Activated naive CD4-positive, alpha-beta T cell (primary cell): Measurements from ENCODE around the gene PLXNA4.

Experiments used
- DNase-seq, 4 experiments: peaks; one replicate each; lab custom pipeline; 2025; lab: John Stamatoyannopoulos, UW

Gene PLXNA4

GRCh38 chr7:132564849-132565248 is 11.4 kb downstream of the PLXNA4 start:
- no peak for DNase-seq

GRCh38 chr7:132564090-132564489 is 12.2 kb downstream of the PLXNA4 start:
- DNase-seq, result no peak

GRCh38 chr7:132562690-132563089 is 13.6 kb downstream of the PLXNA4 start:
- DNase-seq, result no peak

- DNase-seq, result no peak
Measured at GRCh38 chr7:132561763-132562162, 14.5 kb downstream of the PLXNA4 start.

DNA sequence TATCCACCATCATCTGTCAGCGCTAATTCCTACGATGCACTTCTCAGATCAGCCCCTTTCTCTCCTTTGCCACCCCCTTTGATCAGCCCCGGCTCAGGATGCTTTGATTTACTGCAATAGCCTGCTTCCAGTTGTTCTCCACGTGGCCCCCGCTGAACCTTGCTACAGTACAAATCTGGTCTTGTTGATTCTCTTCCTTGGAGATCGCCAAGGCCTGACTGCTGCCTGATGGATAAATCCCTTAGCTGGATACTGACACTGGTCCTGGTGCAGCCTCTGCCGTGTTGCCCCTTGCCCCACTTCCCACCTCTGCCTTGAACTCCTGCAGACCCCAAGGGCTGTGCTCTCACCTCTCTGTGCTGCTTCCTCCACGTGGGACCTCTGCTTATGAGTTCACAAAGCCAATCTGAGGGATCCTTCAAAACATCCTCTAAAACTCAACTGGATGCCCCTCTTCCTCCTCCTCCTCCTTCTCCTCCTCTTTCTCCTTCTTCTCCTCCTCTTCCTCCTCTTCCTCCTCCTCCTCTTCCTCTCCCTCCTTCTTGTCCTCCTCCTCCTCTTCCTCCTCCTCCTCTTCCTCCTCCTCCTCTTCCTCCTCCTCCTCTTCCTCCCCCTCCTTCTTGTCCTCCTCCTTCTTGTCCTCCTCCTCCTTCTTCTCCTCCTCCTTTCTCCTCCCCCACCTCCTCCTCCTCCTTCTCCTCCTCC is 15.3 kb downstream of the PLXNA4 start:
- no peak for DNase-seq

DNA sequence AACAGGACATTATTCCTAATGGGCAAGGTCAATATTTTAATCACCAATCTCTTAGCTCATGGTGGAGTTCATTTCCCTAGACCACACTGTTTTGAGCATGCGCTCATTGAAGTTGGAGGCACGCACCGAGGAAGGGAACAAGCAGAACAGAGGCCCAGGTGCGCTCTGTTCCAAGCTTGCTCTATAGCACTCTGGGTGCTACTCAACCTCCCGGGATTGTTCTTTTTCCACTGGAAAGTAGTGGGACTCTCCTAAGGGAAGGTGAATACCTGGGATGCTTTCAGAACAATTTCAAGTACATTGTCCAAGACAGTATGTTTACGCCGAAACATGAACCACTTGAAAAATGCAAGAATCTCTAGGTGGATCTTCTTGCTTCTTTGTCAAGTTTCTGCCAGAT is 16.2 kb downstream of the PLXNA4 start:
- DNase-seq, result no peak

DNA sequence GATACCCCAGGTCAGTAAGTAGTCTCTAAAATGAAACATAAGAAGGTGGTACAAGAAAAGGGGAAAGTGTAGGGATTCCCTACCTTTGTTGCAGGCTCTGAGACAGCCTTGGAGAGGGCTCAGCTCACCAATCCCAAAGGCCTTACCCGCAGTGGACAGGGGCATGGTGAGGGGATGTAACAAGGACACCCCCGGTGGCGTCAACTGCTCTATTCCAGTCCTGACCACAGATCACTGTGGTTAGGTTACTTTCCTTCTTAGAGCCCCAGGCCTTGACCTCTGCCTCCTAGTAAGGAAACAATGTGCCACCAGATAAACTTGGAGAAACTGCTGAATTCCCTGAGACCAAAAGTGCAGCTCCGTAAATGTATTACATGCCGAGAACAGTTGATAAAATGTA is 17.5 kb downstream of the PLXNA4 start:
- DNase-seq, result no peak

GRCh38 chr7:132557489-132558044 is 18.7 kb downstream of the PLXNA4 start:
- no peak for DNase-seq

DNA sequence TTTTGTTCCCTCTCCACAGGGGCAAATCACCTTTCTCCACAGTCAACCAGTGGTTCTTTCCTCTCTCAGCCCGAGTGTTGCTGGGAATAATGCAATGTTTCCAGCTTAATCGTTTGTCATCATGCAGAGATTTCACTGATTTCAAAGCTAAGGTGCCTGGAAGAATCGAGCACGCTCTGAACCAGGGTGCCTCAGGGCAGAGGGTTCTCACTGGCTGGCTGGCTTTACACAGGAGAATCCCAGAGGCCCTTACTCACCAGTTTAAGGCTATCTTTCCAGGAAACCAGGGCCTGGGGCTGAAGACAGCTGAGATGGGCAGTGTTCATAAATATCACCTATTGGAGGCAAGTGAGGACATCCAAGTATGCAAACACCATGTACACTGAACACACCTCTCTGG is 21.8 kb downstream of the PLXNA4 start:
- DNase-seq, result no peak

DNA sequence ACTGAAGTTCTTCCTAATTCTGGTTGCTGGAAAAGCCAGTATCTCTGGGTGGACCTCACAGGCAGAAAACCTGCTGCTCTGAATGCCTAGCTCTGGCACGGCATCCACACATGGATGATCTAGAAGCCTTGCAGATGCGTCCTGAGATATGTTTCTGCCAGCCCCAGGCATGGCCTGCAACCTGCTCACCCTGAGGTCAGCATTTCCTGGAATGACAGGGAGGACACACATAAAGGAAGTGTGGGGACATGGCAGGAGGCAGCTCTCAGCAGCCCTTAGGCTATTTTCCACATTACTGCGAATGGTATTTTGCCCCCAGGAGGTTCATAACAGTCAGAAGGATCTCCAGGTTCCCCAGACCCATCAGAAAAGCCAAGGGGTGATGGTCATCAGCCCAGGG is 23.2 kb downstream of the PLXNA4 start:
- no peak for DNase-seq

DNA sequence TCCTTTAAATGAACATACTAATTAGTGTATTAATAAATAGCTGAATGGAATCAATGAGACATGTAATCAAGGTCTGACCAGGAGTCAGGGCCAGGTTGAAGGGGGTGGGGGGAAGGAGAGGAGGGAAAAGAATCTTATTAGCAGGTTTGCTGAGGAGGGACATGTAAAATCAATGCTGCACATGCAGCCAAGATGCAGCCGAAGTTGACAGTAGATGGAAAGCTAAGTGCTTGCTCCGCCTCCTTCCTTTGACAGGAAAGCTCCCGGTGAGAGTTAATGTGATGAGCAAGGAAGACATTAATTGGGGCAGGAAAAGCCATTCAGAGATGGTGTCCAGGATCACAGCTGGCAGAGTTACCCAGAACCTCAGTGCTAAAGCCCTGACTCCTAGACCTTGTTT is 24.4 kb downstream of the PLXNA4 start:
- DNase-seq, result no peak

- DNase-seq, result no peak
Measured at GRCh38 chr7:132551439-132551838, 24.8 kb downstream of the PLXNA4 start.

DNA sequence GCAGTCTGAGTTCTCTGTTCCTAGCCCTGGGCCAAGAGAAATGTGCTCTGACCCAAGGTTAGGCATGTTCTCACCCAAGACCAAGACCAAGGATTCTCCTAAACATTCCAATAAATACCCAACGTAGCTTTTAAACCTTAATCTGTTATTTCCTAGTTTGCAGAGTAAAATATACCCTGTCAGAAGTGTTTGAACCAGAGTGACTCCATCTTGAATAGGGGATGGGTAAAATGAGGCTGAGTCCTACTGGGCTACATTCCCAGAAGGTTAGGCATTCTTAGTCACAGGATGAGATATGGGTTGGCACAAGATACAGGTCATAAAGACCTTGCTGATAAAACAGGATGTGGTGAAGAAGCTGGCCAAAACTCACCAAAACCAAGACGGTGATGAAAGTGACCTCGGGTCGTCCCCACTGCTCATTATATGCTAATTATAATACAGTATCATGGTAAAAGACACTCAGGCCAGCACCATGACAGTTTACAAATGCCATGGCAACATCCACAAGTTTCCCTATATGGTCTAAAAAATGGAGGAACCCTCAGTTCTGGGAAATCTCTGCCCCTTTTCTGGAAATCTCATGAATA is 27.7 kb downstream of the PLXNA4 start:
- no peak for DNase-seq

- no peak for DNase-seq
Measured at GRCh38 chr7:132547821-132548220, 28.4 kb downstream of the PLXNA4 start.

GRCh38 chr7:132546366-132547127 is 29.7 kb downstream of the PLXNA4 start:
- no peak for DNase-seq

- no peak for DNase-seq
Measured at GRCh38 chr7:132545756-132546155, 30.5 kb downstream of the PLXNA4 start.

- DNase-seq, result no peak
Measured at GRCh38 chr7:132544999-132545398, 31.3 kb downstream of the PLXNA4 start.

DNA sequence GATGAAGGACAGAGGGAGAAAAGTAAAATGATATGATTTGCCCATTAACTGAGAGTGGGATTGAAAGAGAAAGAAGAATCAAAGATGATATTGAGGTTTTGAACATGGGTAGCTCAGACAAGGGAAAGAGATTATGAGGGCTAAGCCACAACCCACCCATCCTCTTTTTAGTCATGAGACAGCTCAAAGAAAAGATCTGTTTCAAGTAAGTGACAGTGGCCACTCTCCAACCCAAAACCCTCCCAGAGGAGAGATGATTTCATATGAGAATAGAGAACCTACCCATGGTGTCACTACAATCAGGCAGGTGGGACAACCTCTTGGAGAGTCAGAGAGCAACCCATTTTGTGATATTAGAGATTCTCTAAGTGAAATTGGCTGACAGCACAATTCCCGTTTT is 32.2 kb downstream of the PLXNA4 start:
- DNase-seq, result no peak

GRCh38 chr7:132542895-132543294 is 33.4 kb downstream of the PLXNA4 start:
- DNase-seq, result no peak

GRCh38 chr7:132541656-132542055 is 34.6 kb downstream of the PLXNA4 start:
- no peak for DNase-seq

DNA sequence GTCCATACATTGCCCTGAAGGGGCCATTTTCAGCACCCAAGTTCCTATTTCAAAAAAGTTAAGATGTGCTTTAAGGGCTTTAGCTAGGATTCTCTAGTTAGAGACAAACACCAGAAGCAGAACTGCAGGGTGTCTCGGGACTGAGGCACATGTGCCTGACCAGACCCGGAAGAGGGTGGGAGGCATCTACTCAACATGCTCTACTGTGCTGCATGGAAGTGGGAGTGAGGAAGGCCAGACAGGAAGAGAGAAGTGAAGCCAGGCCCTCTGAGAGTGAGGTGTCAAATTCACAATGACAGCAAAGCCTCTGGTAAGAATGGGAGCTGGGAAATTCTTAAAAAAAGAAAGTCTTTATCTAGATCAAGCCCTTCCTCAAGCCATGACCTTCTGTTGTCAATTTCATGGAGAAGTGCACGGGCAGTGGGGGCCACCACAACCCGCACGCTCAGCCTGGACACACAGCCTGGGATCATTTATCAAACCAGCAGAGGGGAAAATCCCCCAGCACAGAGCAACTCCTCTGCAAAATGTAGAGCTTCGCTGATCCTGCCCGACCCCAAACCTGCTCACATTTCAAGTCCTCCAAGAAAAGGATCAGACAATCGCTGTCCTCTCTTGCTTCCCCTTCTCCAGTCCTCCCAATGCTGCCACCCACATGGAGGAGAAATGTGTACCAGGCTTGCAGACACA is 38.7 kb downstream of the PLXNA4 start:
- no peak for DNase-seq

GRCh38 chr7:132536654-132537395 is 39.4 kb downstream of the PLXNA4 start:
- DNase-seq, result no peak
